ENCODE results near the gene SLITRK1. TPM values are rescaled to one million over a fixed set of nuclear protein-coding genes. Genes with fewer than 3 reads are reported as not detected.

SLITRK1 gene
- total and polyA plus RNA-seq, 2 donors from 2014 or later: not detected

DNA sequence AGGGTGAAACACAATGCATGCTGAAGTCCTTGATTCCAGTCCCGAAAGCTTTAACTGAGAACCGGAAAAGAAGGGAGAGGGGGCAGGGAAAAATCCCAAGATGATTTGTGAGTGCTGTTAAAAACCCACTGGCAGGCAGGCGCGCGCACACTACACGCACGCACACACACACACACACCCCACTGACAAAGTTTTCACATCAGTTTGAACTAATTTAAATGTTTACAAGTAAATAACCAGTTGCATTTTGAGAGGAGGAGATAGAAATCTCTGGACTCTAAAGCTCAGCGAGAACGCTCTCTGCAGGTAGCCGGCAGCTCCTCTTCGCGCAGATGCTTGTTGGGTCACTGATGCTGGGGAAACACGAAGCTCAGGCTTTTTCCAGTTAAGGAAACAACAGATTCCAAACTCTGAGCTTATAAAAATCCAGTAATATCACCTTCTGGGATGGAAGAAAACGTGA, 818 bp upstream of the SLITRK1 start:
- Histone ChIP-seq H3K4me3 (ENCODE audit: low read length in 3 of 3) (no peak overlapping the region), H3K27ac (ENCODE audit: low read depth in 2 of 2, low read length in 2 of 2) (no peak overlapping the region), H3K9me3 (ENCODE audit: control insufficient read depth in 2 of 3, insufficient read depth in 1 of 3, low read length in 3 of 3) (no peaks in the 10 kb centered on the region), H3K4me1 (ENCODE audit: control insufficient read depth in 2 of 3, insufficient read depth in 2 of 3, low read depth in 1 of 3, low read length in 3 of 3) (peaks cover 0 to 2% (median 0%) of the 10 kb centered on the region in 3 donors), H3K36me3 (ENCODE audit: control insufficient read depth in 2 of 3, insufficient read depth in 3 of 3, low read length in 3 of 3) (no peaks in the 10 kb centered on the region), H3K9ac (ENCODE audit: low read length in 3 of 3) (no peak overlapping the region), H3K27me3 (ENCODE audit: control insufficient read depth, insufficient read depth, low read length) (peaks cover 24% of the 10 kb centered on the region)
- TF ChIP-seq CTCF (IDR thresholded peaks at IDR 0.05; ENCODE audit: borderline replicate concordance, extremely low read depth, insufficient read depth): no peak
- no peak for DNase-seq
- intact Hi-C loops (cut with DNase I): no loop called here
- FAIRE-seq: no peak

DNA sequence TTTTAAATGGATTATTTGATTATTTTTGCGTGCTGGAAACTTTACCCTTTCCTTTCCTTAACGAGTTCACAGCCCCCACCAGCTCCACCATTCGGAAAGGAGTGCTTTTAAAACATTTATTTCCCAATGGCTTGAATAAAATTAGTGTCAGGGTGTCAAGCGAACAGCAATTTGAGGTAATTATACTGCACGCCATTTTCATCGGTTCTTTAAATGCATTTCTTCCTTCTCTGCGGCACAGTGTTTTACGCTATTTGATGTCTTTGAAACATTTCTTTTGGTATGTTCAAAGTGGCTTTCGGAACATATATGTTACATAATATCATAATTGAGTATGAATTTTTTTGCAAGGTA, 309 bp upstream of the SLITRK1 start:
- DNase-seq (no peak), FAIRE-seq (no peak)
- Histone ChIP-seq H3K27me3 (ENCODE audit: control insufficient read depth, insufficient read depth, low read length) (peaks cover 24% of the 10 kb centered on the region), H3K9ac (ENCODE audit: low read length in 3 of 3) (no peak overlapping the region), H3K27ac (ENCODE audit: low read depth in 2 of 2, low read length in 2 of 2) (no peak overlapping the region), H3K4me1 (ENCODE audit: control insufficient read depth in 2 of 3, insufficient read depth in 2 of 3, low read depth in 1 of 3, low read length in 3 of 3) (peaks cover 0 to 2% (median 0%) of the 10 kb centered on the region in 3 donors), H3K4me3 (ENCODE audit: low read length in 3 of 3) (no peak overlapping the region), H3K9me3 (ENCODE audit: control insufficient read depth in 2 of 3, insufficient read depth in 1 of 3, low read length in 3 of 3) (no peaks in the 10 kb centered on the region), H3K36me3 (ENCODE audit: control insufficient read depth in 2 of 3, insufficient read depth in 3 of 3, low read length in 3 of 3) (no peaks in the 10 kb centered on the region)
- intact Hi-C loops (cut with DNase I): no loop called here
- no peak for TF ChIP-seq CTCF (IDR thresholded peaks at IDR 0.05; ENCODE audit: borderline replicate concordance, extremely low read depth, insufficient read depth)

- no peak overlapping the region for H3K9ac ChIP-seq (ENCODE audit: low read length in 3 of 3)
- FAIRE-seq: no peak
- TF ChIP-seq CTCF (IDR thresholded peaks at IDR 0.05; ENCODE audit: borderline replicate concordance, extremely low read depth, insufficient read depth): no peak
- no peaks in the 10 kb centered on the region for H3K9me3 ChIP-seq (ENCODE audit: control insufficient read depth in 2 of 3, insufficient read depth in 1 of 3, low read length in 3 of 3)
- no peak overlapping the region for H3K27ac ChIP-seq (ENCODE audit: low read depth in 2 of 2, low read length in 2 of 2)
- no peak for DNase-seq
- intact Hi-C loops (cut with DNase I): no loop called here
- peaks cover 0 to 2% (median 0%) of the 10 kb centered on the region in 3 donors for H3K4me1 ChIP-seq (ENCODE audit: control insufficient read depth in 2 of 3, insufficient read depth in 2 of 3, low read depth in 1 of 3, low read length in 3 of 3)
- peaks cover 24% of the 10 kb centered on the region for H3K27me3 ChIP-seq (ENCODE audit: control insufficient read depth, insufficient read depth, low read length)
- H3K36me3 ChIP-seq (ENCODE audit: control insufficient read depth in 2 of 3, insufficient read depth in 3 of 3, low read length in 3 of 3): no peaks in the 10 kb centered on the region
- no peak overlapping the region for H3K4me3 ChIP-seq (ENCODE audit: low read length in 3 of 3)
These were observed 1.1 kb downstream of the SLITRK1 start for GRCh38 chr13:83881140-83881684.
